Renal cortical epithelial cell (primary cell): ENCODE measurements around the gene SLC26A1. TPM values are rescaled to one million over a fixed set of nuclear protein-coding genes. Genes with fewer than 3 reads are reported as not detected.

ENCODE experiments used
- total RNA-seq: library from RNA; depleted of rRNA; stranded (reverse); fragments of >200 nt; gene quantifications from 2 replicates; pipeline ENCODE4 v1.2.3, GENCODE V29; 2014

SLC26A1 gene
- total RNA-seq, 1 donor from 2014 or later: 3.1 TPM

Other genes with a start within 250 kb of the SLC26A1 start
- gene CPLX1, start 167.3 kb downstream of the SLC26A1 start, total RNA-seq: under 0.01 and 0.15 TPM in 2 replicates
- gene GAK, start 61.1 kb downstream of the SLC26A1 start, total RNA-seq: 77.4 and 78.6 TPM in 2 replicates
- gene TMEM175, start 60.9 kb downstream of the SLC26A1 start, total RNA-seq: 2.3 and 12.1 TPM in 2 replicates
- 21.8 and 23.8 TPM in 2 replicates for gene DGKQ, start 19.8 kb downstream of the SLC26A1 start, total RNA-seq
- gene IDUA, start 6.4 kb downstream of the SLC26A1 start, total RNA-seq: 3.3 and 21.0 TPM in 2 replicates
- 14.1 and 48.5 TPM in 2 replicates for gene FGFRL1, start 18.2 kb upstream of the SLC26A1 start, total RNA-seq
- 0.52 and 8.8 TPM in 2 replicates for gene RNF212, start 120.2 kb upstream of the SLC26A1 start, total RNA-seq
- 6.6 and 141 TPM in 2 replicates for gene SPON2, start 179.2 kb upstream of the SLC26A1 start, total RNA-seq